NCI-H2227 treated with DMSO at 0.1 percent for 48 hours (cell line): ENCODE measurements around the gene ARFGEF2.
A peak's percentile ranks its signal among the peaks of the same experiment; 100 is the strongest.
"Not testable (repeated sequence)": the region's sequence is repeated elsewhere in the genome, so short reads cannot be mapped to it uniquely, and the experiment has no call there.

Source experiments
- DNase-seq: peaks from one replicate; lab custom pipeline; 2025; lab: John Stamatoyannopoulos, UW

The ARFGEF2 gene

GRCh38 chr20:49006446-49006980 lies 85.0 kb downstream of the ARFGEF2 start:
- no peak for DNase-seq

- no peak for DNase-seq
These were observed 88.6 kb downstream of the ARFGEF2 start for GRCh38 chr20:49009899-49010631.

- no peak for DNase-seq
These were observed 102.7 kb downstream of the ARFGEF2 start for GRCh38 chr20:49024220-49024619.

GRCh38 chr20:49028177-49028576 lies 106.7 kb downstream of the ARFGEF2 start:
- not testable (repeated sequence) for DNase-seq

GRCh38 chr20:49028684-49029083 lies 107.2 kb downstream of the ARFGEF2 start:
- no peak for DNase-seq

- no peak for DNase-seq
These were observed 107.7 kb downstream of the ARFGEF2 start for GRCh38 chr20:49029203-49029602.

GRCh38 chr20:49030954-49031619 lies 109.6 kb downstream of the ARFGEF2 start:
- DNase-seq: no peak

GRCh38 chr20:49032455-49032854 lies 110.9 kb downstream of the ARFGEF2 start:
- no peak for DNase-seq

GRCh38 chr20:49034070-49034732 lies 112.7 kb downstream of the ARFGEF2 start:
- no peak for DNase-seq

GRCh38 chr20:49037962-49038387 lies 116.5 kb downstream of the ARFGEF2 start:
- no peak for DNase-seq

- DNase-seq: no peak
These were observed 118.3 kb downstream of the ARFGEF2 start for GRCh38 chr20:49039854-49040253.

- no peak for DNase-seq
These were observed 121.5 kb downstream of the ARFGEF2 start for GRCh38 chr20:49043000-49043399.

- peak; percentile 1 for DNase-seq
These were observed 124.1 kb downstream of the ARFGEF2 start for GRCh38 chr20:49045440-49046086.

- peak; percentile 95 for DNase-seq
These were observed 124.8 kb downstream of the ARFGEF2 start, which contains the start of gene CSE1L for GRCh38 chr20:49046087-49046900. Gene CSE1L (plus strand): TSS chr20:49046312. CDS start chr20:49058464, 12,152 bp downstream.

GRCh38 chr20:49052334-49052733 lies 130.8 kb downstream of the ARFGEF2 start:
- peak; percentile 24 for DNase-seq

- no peak for DNase-seq
These were observed 132.6 kb downstream of the ARFGEF2 start for GRCh38 chr20:49054056-49054643.

- DNase-seq: no peak
These were observed 141.8 kb downstream of the ARFGEF2 start for GRCh38 chr20:49063279-49063678.

- DNase-seq: no peak
These were observed 153.0 kb downstream of the ARFGEF2 start for GRCh38 chr20:49074521-49074920.

- DNase-seq: no peak
These were observed 156.8 kb downstream of the ARFGEF2 start for GRCh38 chr20:49078310-49078709.

GRCh38 chr20:49082295-49082694 lies 160.8 kb downstream of the ARFGEF2 start:
- DNase-seq: not testable (repeated sequence)
